ENCODE results near the gene TUBB1.

Gene TUBB1

DNA sequence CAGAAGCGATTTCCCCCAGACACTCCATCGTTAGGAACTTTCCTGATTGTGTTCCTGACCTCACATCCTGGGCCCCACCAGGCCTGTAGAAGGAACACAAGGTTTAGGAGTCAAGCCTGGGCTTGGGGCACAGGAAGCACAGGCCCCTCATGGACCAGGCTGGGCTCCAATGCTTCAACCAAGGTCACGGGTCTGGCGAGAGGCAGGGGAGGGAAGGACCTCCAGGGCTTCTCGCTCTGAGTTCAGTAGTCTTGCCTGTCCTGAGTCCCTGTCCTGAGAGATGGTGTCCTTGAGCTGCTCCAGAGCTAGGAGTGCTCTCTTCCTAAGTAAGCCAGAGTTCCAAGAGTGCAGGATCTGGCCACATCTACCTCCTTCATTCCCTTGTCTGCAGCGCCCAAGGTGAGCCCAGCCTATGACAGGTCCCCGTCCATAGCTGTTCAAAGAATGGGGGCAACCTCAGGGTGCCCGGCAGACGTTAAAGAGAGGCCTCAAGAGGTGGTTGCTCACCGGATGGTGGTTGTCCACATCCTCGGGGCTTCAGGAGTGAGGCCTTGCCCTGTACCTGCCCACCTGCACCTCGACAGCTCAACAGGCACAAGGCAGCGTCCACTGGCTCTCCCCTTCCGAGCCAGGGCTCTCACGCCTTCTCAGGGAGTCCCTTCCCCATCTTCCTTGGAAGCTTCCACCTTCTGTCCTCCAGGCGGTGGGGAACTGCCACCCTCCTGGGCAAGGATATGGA is 1.6 kb upstream of the TUBB1 start:
- no peak overlapping the region for H3K9ac ChIP-seq (ENCODE audit: insufficient read length)
- peak overlapping the region; percentile 31; the same call in 1 of the 2 replicates for H3K27ac ChIP-seq
- no peak for DNase-seq (ENCODE audit: low read depth, low spot score)
- H3K4me3 ChIP-seq = no peak overlapping the region
- H3K36me3 ChIP-seq (ENCODE audit: insufficient read depth, low read length) = peaks cover 5% of the 10 kb centered on the region; the same call in 1 of the 2 replicates
- no peaks in the 10 kb centered on the region for H3K9me3 ChIP-seq (ENCODE audit: low read depth, low read length)
- no peak for TF ChIP-seq EZH2 (IDR thresholded peaks at IDR 0.05)

DNA sequence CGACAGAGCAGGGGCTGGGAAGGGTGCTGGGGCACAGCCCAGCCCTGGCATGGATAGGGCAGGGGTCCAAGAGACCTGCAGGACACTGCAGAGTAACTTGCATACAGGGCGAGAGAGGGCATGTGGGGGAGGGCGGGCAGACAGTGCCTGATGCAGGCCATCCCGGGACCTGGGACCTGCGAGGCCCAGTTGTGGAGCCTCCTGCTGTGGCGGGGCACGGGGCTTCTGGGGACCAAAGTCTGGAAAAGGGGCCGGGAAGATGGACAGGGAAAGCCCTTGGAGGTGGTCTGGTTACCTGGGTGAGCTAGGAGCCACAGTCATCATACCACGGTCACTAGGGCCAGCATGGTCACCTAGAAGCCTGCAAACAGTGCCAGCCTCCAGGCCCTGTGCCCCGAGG is 412 bp upstream of the TUBB1 start:
- no peak for DNase-seq (ENCODE audit: low read depth, low spot score)
- no peak overlapping the region for H3K4me3 ChIP-seq
- TF ChIP-seq EZH2 (IDR thresholded peaks at IDR 0.05) (no peak), FOXP2 (optimal IDR thresholded peaks at IDR 0.05; ENCODE audit: control extremely low read depth, extremely low read length, insufficient read depth) (no peak), POLR2AphosphoS5 (IDR thresholded peaks at IDR 0.05; ENCODE audit: borderline replicate concordance, low read depth, low read length) (no peak)

DNA sequence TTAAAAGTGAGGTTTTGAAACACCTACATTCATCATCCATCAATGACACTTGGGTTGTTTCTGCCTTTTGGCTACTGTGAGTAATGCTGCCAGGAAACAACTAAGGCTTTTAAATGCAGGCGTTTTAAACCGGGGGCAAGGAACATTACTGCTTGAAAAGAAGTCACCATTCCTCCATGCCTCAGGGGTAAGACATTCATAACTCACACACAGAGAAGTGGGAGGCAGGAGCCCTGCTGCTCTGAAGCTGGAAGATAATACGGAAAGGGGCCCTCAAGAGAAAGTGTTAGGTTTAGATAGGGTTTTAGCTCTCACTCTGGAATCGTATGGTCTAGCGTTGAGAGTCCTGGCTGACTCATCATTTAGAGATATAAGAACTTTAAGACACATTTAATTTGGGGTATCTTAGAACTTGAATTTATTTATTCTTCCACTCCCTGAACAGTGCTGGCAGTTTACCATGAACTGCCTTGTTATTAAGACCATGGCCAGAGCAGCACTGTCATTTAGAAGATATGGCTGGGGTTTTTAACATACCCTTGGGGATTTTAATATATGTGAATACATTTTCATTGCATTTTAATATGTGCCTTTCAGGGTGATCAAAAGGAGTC is 1.8 kb downstream of the TUBB1 start:
- TF ChIP-seq EZH2 (IDR thresholded peaks at IDR 0.05) = no peak
- TF ChIP-seq POLR2AphosphoS5 (IDR thresholded peaks at IDR 0.05; ENCODE audit: borderline replicate concordance, low read depth, low read length) = peak; percentile 61
- peak overlapping the region; percentile 74 for H3K4me3 ChIP-seq
- peak overlapping the region; percentile 92 for H3K27ac ChIP-seq
- peak; percentile 88 for DNase-seq (ENCODE audit: low read depth, low spot score)
- H3K9ac ChIP-seq (ENCODE audit: insufficient read length) = peak overlapping the region; percentile 42
- no peaks in the 10 kb centered on the region for H3K9me3 ChIP-seq (ENCODE audit: low read depth, low read length)
- H3K36me3 ChIP-seq (ENCODE audit: insufficient read depth, low read length) = peaks cover 38% of the 10 kb centered on the region

More for the DNA sequence above, 412 bp upstream of the TUBB1 start:
- no peak overlapping the region for H3K27ac ChIP-seq
- no peaks in the 10 kb centered on the region for H3K9me3 ChIP-seq (ENCODE audit: low read depth, low read length)
- H3K36me3 ChIP-seq (ENCODE audit: insufficient read depth, low read length) = peaks cover 16% of the 10 kb centered on the region; the same call in 1 of the 2 replicates
- H3K9ac ChIP-seq (ENCODE audit: insufficient read length) = no peak overlapping the region

DNA sequence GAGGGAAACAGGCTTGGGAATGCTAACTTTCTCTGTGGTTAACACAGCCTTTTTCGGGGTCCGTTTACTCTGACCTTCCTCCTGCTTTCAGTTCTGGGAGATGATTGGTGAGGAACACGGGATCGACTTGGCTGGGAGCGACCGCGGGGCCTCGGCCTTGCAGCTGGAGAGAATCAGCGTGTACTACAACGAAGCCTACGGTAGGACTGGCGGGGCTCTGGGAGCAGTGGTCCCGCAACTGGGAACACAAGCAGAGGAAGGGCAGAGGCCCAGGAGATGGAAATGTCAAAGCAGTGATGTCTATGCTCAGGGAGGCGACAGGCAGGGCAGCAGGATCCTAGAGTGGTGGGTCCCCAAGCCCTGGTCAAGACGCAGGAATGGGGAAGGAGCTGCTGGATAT is 3.5 kb downstream of the TUBB1 start:
- DNase-seq (ENCODE audit: low read depth, low spot score) = no peak
- peaks cover 55% of the 10 kb centered on the region for H3K36me3 ChIP-seq (ENCODE audit: insufficient read depth, low read length)
- H3K9me3 ChIP-seq (ENCODE audit: low read depth, low read length) = no peaks in the 10 kb centered on the region
- no peak for TF ChIP-seq EZH2 (IDR thresholded peaks at IDR 0.05)
- no peak for TF ChIP-seq FOXP2 (optimal IDR thresholded peaks at IDR 0.05; ENCODE audit: control extremely low read depth, extremely low read length, insufficient read depth)
- no peak for TF ChIP-seq POLR2AphosphoS5 (IDR thresholded peaks at IDR 0.05; ENCODE audit: borderline replicate concordance, low read depth, low read length)
- H3K4me3 ChIP-seq = no peak overlapping the region
- peak overlapping the region; percentile 36; the same call in 1 of the 2 replicates for H3K27ac ChIP-seq
- H3K9ac ChIP-seq (ENCODE audit: insufficient read length) = no peak overlapping the region

DNA sequence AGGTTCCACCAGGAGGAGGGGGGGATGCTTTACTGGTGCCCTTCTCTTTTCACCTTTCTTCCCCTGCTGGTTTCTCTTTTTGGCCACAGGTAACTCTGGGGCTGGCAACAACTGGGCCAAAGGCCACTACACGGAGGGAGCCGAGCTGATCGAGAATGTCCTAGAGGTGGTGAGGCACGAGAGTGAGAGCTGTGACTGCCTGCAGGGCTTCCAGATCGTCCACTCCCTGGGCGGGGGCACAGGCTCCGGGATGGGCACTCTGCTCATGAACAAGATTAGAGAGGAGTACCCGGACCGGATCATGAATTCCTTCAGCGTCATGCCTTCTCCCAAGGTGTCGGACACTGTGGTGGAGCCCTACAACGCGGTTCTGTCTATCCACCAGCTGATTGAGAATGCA is 4.4 kb downstream of the TUBB1 start:
- no peak for TF ChIP-seq FOXP2 (optimal IDR thresholded peaks at IDR 0.05; ENCODE audit: control extremely low read depth, extremely low read length, insufficient read depth)
- no peak for TF ChIP-seq EZH2 (IDR thresholded peaks at IDR 0.05)
- TF ChIP-seq POLR2AphosphoS5 (IDR thresholded peaks at IDR 0.05; ENCODE audit: borderline replicate concordance, low read depth, low read length) = no peak
- no peak overlapping the region for H3K9ac ChIP-seq (ENCODE audit: insufficient read length)
- no peak overlapping the region for H3K27ac ChIP-seq
- H3K4me3 ChIP-seq = no peak overlapping the region
- peaks cover 64% of the 10 kb centered on the region for H3K36me3 ChIP-seq (ENCODE audit: insufficient read depth, low read length)
- H3K9me3 ChIP-seq (ENCODE audit: low read depth, low read length) = no peaks in the 10 kb centered on the region
- no peak for DNase-seq (ENCODE audit: low read depth, low spot score)

DNA sequence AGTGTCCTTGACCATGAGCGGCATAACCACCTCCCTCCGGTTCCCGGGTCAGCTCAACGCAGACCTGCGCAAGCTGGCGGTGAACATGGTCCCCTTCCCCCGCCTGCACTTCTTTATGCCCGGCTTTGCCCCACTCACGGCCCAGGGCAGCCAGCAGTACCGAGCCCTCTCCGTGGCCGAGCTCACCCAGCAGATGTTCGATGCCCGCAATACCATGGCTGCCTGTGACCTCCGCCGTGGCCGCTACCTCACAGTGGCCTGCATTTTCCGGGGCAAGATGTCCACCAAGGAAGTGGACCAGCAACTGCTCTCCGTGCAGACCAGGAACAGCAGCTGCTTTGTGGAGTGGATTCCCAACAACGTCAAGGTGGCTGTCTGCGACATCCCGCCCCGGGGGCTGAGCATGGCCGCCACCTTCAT is 4.9 kb downstream of the TUBB1 start:
- Histone ChIP-seq H3K27ac (no peak overlapping the region), H3K4me3 (no peak overlapping the region), H3K36me3 (ENCODE audit: insufficient read depth, low read length) (peaks cover 69% of the 10 kb centered on the region), H3K9me3 (ENCODE audit: low read depth, low read length) (no peaks in the 10 kb centered on the region), H3K9ac (ENCODE audit: insufficient read length) (no peak overlapping the region)
- no peak for DNase-seq (ENCODE audit: low read depth, low spot score)
- TF ChIP-seq EZH2 (IDR thresholded peaks at IDR 0.05) (no peak), POLR2AphosphoS5 (IDR thresholded peaks at IDR 0.05; ENCODE audit: borderline replicate concordance, low read depth, low read length) (no peak), FOXP2 (optimal IDR thresholded peaks at IDR 0.05; ENCODE audit: control extremely low read depth, extremely low read length, insufficient read depth) (no peak)

DNA sequence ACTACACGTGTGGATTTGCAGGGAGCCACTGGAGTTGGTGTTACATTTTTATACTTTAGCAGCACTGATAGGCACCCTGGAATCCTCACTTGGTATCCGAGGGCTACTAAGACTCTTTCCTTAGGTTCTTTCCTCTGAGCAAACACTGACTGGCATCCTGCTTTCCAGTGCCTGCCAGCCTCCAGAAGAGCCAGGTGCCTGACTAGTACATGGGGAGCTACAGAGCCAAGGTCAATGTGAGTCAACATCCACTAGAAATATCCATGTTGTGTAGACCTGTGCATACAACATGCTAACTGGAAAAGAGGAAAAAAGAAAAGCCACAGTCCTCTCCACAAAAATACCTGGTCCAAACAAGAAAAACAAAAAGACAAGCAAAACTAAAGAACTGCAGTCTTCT is 5.9 kb downstream of the TUBB1 start:
- no peaks in the 10 kb centered on the region for H3K9me3 ChIP-seq (ENCODE audit: low read depth, low read length)
- no peak overlapping the region for H3K9ac ChIP-seq (ENCODE audit: insufficient read length)
- H3K27ac ChIP-seq = peak overlapping the region; percentile 32; the same call in 1 of the 2 replicates
- DNase-seq (ENCODE audit: low read depth, low spot score) = no peak
- H3K36me3 ChIP-seq (ENCODE audit: insufficient read depth, low read length) = peaks cover 79% of the 10 kb centered on the region
- no peak for TF ChIP-seq POLR2AphosphoS5 (IDR thresholded peaks at IDR 0.05; ENCODE audit: borderline replicate concordance, low read depth, low read length)
- no peak for TF ChIP-seq EZH2 (IDR thresholded peaks at IDR 0.05)
- no peak for TF ChIP-seq FOXP2 (optimal IDR thresholded peaks at IDR 0.05; ENCODE audit: control extremely low read depth, extremely low read length, insufficient read depth)
- H3K4me3 ChIP-seq = no peak overlapping the region

DNA sequence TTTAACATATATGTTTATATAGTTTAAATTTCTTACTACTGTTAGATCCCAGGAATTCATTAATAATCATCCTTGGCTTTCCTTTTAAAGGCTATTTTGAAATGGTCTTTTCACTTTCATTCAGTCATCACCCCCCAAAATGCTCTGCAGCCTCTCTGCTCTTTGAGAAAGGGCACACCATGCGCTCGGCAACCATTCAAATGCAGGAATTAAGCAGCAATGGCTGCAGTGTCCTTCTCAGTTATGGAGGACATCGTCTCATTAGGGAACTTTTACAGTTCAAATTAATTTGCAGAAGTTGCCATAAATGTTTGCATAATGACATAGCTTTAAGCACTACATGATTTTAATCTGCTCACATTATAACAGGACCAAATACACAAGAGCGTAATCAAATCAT is 6.3 kb downstream of the TUBB1 start:
- TF ChIP-seq POLR2AphosphoS5 (IDR thresholded peaks at IDR 0.05; ENCODE audit: borderline replicate concordance, low read depth, low read length) (no peak), FOXP2 (optimal IDR thresholded peaks at IDR 0.05; ENCODE audit: control extremely low read depth, extremely low read length, insufficient read depth) (no peak), EZH2 (IDR thresholded peaks at IDR 0.05) (no peak)

More for the DNA sequence above, 6.3 kb downstream of the TUBB1 start:
- H3K27ac ChIP-seq = no peak overlapping the region
- H3K36me3 ChIP-seq (ENCODE audit: insufficient read depth, low read length) = peaks cover 83% of the 10 kb centered on the region
- DNase-seq (ENCODE audit: low read depth, low spot score) = no peak
- no peak overlapping the region for H3K9ac ChIP-seq (ENCODE audit: insufficient read length)
- H3K4me3 ChIP-seq = no peak overlapping the region
- no peaks in the 10 kb centered on the region for H3K9me3 ChIP-seq (ENCODE audit: low read depth, low read length)
